GM19099 (cell line): ENCODE results near the gene ASRGL1.

Experiments used
- POLR2A ChIP-seq: IDR thresholded peaks from 3 replicates; pipeline ENCODE4 v1.6.1; 2011; ENCODE audit warnings: low read depth; ENCODE audit not compliant: insufficient read length; ENCODE audit errors: extremely low read depth

Gene ASRGL1

DNA sequence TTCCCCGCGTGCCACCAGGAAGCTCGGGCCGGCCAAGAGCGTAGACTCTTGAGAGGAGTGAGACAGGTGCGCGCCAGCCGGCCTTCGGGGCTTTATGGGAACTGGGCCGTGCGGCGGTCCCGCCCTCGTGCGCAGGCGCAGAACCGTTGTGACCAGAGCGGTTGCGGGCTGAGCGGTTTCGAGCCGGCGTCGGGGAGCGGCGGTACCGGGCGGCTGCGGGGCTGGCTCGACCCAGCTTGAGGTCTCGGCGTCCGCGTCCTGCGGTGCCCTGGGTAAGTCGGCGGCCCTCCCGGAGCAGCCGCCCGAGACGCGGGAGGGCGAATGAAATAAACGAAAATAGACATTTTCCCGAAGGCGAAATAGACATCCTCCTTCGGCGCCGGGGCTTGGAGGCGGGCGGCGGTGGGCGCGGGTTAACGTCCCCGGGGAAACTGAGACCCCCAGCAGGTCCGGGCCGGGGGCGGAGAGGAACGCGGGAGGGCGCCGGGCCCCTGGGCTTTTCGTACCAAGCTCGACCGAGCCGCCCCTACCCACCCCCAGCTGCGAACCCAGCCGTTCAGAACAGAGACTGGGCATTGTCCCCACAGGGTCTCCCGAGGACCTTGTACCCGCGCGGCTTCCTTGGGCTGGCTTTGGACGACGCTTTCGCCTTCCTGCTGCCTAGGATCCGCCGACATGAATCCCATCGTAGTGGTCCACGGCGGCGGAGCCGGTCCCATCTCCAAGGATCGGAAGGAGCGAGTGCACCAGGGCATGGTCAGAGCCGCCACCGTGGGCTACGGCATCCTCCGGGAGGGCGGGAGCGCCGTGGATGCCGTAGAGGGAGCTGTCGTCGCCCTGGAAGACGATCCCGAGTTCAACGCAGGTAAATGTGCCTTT is at the start of gene ASRGL1:
ASRGL1 (plus strand) TSS at position 146 of the 879 bp plus-strand sequence; CDS start at position 676, 530 bp downstream.
- TF ChIP-seq POLR2A = peak; percentile 67

GRCh38 chr11:62295504-62295903 is 41.7 kb upstream of the ASRGL1 start:
- no peak for TF ChIP-seq POLR2A

GRCh38 chr11:62298975-62299374 is 38.3 kb upstream of the ASRGL1 start, which contains the start of gene SCGB1D4:
Gene SCGB1D4 (minus strand): TSS chr11:62299075. CDS start chr11:62299010, 65 bp downstream.
- no peak for TF ChIP-seq POLR2A

GRCh38 chr11:62306227-62306626 is 31.0 kb upstream of the ASRGL1 start:
- no peak for TF ChIP-seq POLR2A

DNA sequence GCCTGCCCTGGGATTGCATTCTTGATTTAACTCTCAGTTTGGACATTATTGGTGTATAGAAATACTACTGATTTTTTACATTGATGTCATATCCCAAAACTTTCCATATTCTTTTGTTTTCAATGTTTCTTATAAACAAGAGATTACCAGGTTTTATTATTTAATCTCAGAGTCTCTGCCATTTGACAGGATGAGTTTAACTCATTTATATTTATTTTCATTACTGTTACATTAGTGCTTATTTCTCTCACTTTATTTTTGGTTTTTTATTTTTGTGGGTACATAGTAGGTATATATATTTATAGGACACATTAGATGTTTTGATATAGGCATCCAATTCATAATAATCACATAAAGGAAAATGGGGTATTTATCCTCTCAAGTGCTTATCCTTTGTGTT is 29.3 kb upstream of the ASRGL1 start:
- TF ChIP-seq POLR2A = no peak

DNA sequence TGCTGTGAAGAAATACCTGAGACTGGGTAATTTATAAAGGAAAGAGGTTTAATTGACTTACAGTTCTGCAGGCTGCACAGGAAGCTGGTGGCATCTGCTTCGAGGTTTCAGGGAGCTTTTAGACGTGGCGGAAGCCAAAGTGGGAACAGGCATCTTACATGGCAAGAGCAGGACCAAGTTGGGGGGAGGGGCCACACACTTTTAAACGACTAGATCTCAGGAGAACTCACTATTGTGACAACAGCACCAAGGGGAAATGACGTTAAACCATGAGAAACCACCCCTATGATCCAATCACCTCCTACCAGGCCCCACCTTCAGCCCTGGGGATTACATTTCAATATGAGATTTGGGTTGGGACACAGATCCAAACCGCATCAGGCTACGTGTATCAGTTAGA is 27.3 kb upstream of the ASRGL1 start:
- no peak for TF ChIP-seq POLR2A

DNA sequence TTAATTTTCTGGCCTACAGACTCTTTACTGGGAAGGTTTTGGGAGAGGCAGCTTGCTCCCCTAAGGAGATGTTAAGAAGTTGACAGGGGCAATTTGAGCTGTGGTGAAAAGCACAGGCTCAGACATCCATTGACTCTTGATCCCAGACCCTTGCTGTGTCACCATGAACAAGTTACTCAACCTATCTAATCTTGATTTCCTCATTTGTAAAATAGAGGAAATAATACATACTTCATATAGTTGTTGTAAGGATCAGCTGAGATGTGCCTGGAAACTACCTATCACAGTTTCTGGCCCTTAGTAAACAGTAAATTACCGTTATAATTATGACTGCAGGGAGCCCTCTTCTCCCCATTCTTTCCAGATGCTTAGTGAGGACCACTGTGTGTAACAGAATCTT is 21.8 kb upstream of the ASRGL1 start:
- no peak for TF ChIP-seq POLR2A

DNA sequence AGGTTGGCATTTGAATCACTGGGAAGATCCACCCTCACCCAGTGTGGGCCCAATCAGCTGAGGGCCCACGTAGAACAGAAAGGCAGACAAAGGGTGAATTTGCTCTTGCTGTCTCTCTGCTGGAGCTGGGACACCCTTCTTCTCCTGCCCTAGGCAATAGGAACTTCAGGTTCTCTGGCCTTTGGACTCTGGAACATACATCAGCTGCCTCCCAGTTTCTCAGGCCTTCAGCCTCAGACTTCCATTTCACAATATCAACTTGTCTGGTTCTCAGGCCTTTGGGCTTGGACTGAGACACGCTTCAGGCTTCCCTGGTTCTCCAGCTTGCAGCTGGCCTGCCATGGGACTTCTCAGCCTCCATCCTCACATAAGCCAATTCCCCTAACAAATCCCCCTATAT is 14.7 kb upstream of the ASRGL1 start:
- TF ChIP-seq POLR2A = no peak

DNA sequence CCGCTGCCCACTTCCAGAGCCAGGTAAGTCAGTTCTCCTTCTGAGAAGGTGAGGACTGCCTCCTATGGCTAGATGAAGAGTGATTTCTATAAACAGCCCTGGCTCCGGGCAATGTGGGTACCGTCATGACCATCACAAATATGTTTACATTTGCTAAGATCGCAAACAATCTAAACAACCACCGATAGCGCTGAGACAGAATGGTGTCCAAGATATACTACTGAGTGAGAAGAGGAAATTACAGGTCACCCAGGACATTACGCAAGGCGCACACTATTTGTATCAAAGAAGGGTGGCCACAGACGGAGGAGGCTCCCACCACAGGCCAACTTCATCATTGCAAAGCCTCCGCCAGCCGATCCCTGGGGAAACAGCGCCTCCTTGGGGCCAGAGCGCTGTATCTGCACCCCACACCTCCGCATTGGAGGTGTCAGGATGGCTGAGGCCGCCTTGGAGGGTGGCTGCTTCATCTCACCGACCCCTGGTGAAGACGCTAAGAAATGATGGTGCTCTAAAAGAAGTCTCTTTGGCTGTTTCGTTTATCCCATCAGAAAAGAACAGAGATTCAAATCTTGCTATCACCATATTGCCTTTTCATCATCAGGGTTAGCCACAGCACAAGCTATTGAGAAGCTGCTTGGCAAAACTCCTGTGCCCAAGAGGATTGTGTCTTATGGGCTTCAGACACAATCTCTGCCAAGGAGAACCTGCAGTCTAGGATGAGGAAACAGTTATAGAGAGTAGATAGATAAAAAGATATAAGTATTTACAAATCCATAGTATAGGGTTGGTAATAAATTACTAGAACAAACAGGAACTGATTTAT is 12.3 kb upstream of the ASRGL1 start:
- TF ChIP-seq POLR2A = no peak

DNA sequence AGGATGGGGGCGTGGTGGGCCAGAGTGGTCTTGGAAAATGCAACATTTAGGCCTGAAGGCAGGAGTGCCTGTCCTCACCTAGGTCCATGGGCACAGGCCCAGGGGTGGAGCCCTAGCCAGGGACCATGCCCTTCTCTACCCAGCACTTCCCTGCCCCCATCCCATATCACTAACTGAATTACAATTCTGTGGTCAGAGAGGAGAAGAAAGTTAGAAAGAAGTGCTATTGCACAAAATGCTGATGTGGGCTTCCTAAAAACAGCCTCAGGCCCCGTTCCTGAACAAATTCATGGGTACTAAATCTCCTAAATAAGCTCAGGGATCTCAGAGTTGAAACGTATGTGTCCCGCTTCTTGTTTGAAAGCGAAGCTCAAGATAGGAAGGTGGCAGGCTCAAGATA is 3.5 kb upstream of the ASRGL1 start:
- no peak for TF ChIP-seq POLR2A

DNA sequence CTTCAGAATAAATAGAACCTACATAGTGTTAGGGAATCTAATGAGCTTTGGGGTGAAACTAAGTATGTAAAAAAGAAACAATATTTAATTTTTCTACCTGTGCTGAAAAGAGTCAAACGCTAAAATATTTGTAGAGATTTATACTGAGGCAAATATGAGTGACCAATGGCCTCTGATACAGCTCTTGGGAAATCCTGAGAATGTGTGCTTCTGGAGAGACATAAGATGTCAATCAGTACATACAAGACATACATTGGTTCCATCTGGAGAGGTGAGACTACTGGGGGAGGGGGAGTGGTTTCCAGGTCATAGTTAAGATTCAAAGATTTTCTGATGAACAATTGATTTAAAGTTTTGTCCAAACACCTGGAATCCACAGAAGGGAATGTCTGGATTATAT is 970 bp downstream of the ASRGL1 start:
- TF ChIP-seq POLR2A = no peak

GRCh38 chr11:62340269-62340901 is 3.1 kb downstream of the ASRGL1 start:
- TF ChIP-seq POLR2A = no peak

DNA sequence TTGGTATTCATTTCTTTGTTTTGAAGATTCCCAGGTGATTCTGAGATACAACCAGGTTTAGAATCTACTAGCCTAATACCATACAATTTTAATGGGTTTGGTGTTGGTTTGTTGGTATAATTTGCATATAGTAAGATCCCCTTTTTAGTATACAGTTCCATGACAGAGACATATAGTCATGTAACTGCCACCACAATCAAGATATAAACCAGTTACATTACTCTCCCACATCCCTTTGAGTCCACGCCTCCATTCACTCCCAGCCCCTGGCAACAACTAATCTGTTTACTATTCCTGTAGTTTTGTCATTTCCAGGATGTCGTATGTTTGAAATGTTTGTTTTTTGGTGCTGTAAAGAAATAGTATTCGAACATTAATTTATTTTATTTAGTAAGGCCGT is 4.3 kb downstream of the ASRGL1 start:
- no peak for TF ChIP-seq POLR2A

DNA sequence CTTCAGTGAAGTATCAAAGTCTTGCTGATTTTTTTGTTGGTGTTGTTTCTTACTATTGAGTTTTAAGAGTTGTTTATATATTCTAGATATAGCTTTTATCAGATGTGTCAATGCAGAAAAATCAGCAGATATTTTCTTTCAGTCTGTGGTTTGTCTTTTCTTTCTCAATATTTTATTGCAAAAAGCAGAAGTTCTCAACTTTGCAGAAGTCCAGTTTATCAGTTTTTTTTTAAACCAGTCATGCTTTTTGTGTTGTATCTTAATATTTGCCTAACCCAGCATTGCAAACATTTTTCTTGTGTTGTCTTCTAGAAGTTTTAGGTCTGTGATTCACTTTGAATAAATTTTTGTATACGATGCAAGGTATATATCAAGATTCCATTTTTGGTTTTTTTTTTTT is 7.0 kb downstream of the ASRGL1 start:
- no peak for TF ChIP-seq POLR2A

DNA sequence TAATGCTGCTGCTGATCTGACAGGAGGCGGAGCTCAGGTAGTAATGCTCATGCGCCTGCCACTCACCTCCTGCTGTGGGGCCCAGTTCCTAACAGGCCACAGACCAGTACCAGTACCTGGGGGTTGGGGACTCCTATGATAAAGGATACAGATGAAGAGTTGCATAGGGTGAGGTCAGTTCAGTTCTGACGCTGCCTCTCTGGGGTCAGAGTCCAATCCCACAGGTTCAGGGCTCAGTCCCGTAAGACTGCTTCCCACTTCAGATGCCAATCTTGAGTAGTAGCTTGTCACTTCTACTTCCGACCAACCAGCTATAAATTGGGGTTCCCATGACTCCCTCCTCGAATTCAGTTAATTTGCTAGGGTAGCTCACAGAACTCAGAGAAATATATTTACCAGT is 8.6 kb downstream of the ASRGL1 start:
- TF ChIP-seq POLR2A = no peak
